Activated CD8-positive, alpha-beta T cell treated with anti-CD3 and anti-CD28 coated beads for 36 hours (primary cell): ENCODE results near the gene IGF2BP1. TPM values are rescaled to one million over a fixed set of nuclear protein-coding genes. Genes with fewer than 3 reads are reported as not detected.

ENCODE experiments used
- ATAC-seq: fragments of 200-7000 bp; cut with Tn5 transposase; one replicate; pipeline ENCODE4 v1.10.0; 2021; ENCODE audit warnings: mild to moderate bottlenecking, moderate library complexity
- CTCF ChIA-PET: fragments of 350-600 bp; sonication (Branson Sonifier 250); formaldehyde crosslinking; loops from one replicate; lab custom pipeline; 2021; ENCODE audit warnings: antibody characterized with exemption; lab: Charles Lee
- POLR2A ChIA-PET: fragments of 350-600 bp; sonication (Branson Sonifier 250); formaldehyde crosslinking; loops from one replicate; lab custom pipeline; 2021; ENCODE audit warnings: antibody characterized with exemption; lab: Charles Lee
- DNase-seq: peaks from one replicate; pipeline ENCODE4 v3.0.0-alpha.2; 2020
- H3K27ac Mint-ChIP-seq: one replicate; pipeline ENCODE4 v1.8.0; 2021; ENCODE audit warnings: mild to moderate bottlenecking, mixed read lengths
- H3K27me3 Mint-ChIP-seq: one replicate; pipeline ENCODE4 v1.8.0; 2021; ENCODE audit warnings: mixed read lengths
- H3K36me3 Mint-ChIP-seq: one replicate; pipeline ENCODE4 v1.8.0; 2021; ENCODE audit warnings: low read depth, mixed read lengths
- H3K4me1 Mint-ChIP-seq: one replicate; pipeline ENCODE4 v1.8.0; 2021; ENCODE audit warnings: low read depth, mixed read lengths
- H3K4me3 Mint-ChIP-seq: one replicate; pipeline ENCODE4 v1.8.0; 2021; ENCODE audit warnings: mild to moderate bottlenecking, moderate library complexity, mixed read lengths
- H3K9me3 Mint-ChIP-seq: one replicate; pipeline ENCODE4 v1.8.0; 2021; ENCODE audit warnings: mixed read lengths
- intact Hi-C: fragments of 100-400 bp; cut with micrococcal nuclease; formaldehyde crosslinking; loops from one replicate; pipeline ENCODE4 v1.10.0; 2022
- total RNA-seq, 2 experiments: library from RNA; stranded (reverse); gene quantifications; one replicate each; pipeline ENCODE4 v1.2.3, GENCODE V29; 2021
- TF ChIP-seq, protein P1 (sequence below): fragments of 200-600 bp; IDR thresholded peaks from one replicate; pipeline ENCODE4 v1.8.0; 2022; ENCODE audit warnings: antibody characterized with exemption, mild to moderate bottlenecking

IGF2BP1 gene
- under 1 TPM; 0.18 to 0.51 TPM for total RNA-seq

DNA sequence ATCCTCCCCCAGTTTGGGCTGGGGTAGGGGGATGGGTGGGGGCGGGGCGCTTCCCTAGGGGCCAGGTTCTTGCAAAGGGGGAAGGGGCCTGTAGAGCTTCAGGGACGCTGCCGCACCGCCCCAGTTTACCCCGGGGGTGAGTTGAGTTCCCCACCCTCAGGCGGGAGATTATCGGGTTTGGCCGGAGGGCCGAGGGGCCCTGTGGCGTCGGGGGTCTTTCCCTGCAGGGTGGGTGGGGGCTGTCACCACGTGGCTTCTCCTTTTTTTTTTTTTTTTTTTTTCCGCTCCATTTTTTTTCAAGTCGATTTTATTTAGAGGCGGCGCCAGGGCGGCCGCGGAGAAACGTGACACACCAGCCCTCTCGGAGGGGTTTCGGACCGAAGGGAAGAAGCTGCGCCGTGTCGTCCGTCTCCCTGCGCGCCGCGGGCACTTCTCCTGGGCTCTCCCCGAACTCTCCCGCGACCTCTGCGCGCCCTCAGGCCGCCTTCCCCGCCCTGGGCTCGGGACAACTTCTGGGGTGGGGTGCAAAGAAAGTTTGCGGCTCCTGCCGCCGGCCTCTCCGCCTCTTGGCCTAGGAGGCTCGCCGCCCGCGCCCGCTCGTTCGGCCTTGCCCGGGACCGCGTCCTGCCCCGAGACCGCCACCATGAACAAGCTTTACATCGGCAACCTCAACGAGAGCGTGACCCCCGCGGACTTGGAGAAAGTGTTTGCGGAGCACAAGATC is at the start of gene IGF2BP1:
TSS of gene IGF2BP1 (plus strand) at position 283 of the 724 bp plus-strand sequence. CDS start at position 644, 361 bp downstream.
- peak within 1 kb of the TSS; percentile 61 for H3K4me3 Mint-ChIP-seq
- peaks cover 13% of the 10 kb centered on the region for H3K4me1 Mint-ChIP-seq
- peak; percentile 48 for ATAC-seq
- intact Hi-C loops: no loop called here
- DNase-seq: peak; percentile 40
- H3K27me3 Mint-ChIP-seq: peaks cover 71% of the 10 kb centered on the region
- peaks cover 2% of the 10 kb centered on the region for H3K36me3 Mint-ChIP-seq
- TF ChIP-seq, protein P1, sequence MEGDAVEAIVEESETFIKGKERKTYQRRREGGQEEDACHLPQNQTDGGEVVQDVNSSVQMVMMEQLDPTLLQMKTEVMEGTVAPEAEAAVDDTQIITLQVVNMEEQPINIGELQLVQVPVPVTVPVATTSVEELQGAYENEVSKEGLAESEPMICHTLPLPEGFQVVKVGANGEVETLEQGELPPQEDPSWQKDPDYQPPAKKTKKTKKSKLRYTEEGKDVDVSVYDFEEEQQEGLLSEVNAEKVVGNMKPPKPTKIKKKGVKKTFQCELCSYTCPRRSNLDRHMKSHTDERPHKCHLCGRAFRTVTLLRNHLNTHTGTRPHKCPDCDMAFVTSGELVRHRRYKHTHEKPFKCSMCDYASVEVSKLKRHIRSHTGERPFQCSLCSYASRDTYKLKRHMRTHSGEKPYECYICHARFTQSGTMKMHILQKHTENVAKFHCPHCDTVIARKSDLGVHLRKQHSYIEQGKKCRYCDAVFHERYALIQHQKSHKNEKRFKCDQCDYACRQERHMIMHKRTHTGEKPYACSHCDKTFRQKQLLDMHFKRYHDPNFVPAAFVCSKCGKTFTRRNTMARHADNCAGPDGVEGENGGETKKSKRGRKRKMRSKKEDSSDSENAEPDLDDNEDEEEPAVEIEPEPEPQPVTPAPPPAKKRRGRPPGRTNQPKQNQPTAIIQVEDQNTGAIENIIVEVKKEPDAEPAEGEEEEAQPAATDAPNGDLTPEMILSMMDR: no peak
- no peak within 1 kb of the TSS for H3K27ac Mint-ChIP-seq
- POLR2A ChIA-PET: interaction anchor here (1.0 to 1.1 kb wide), 3 partner anchors 9 to 89 kb away, joined by 3 to 5 read pairs (median 3); partner anchors contain the start of gene UBE2Z
- CTCF ChIA-PET: no interaction called here
- H3K9me3 Mint-ChIP-seq: no peaks in the 10 kb centered on the region

DNA sequence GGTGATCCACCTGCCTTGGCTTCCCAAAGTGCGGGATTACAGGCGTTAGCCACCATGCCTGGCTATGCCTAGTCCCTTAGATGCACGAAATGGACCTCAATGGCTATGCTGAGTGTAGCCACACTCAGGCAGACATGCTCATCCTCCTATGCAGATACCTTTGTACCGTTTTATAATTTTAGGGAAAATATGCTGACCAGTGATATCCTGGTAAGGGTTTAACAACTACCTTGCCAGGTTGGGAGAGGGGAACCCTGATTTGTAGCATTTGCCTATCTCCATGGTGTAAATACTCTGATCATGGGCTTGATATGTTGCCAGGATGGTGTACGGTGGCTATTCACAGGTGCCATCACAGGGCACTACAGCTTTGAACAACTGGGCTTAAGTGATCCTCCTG is 45.6 kb upstream of the IGF2BP1 start:
- Mint-ChIP-seq H3K27ac (no peak overlapping the region), H3K9me3 (peaks cover 1% of the 10 kb centered on the region), H3K27me3 (peaks cover 8% of the 10 kb centered on the region), H3K4me1 (peaks cover 3% of the 10 kb centered on the region), H3K36me3 (no peaks in the 10 kb centered on the region), H3K4me3 (no peak overlapping the region)
- ChIA-PET POLR2A (interaction anchor here (0.9 kb wide), 1 partner anchor 258 kb away, joined by 3 read pairs; the partner anchor contains the start of genes ABI3 and GNGT2), CTCF (no interaction called here)
- ATAC-seq: no peak
- TF ChIP-seq, protein P1: no peak
- intact Hi-C loops: no loop called here
- DNase-seq: no peak

DNA sequence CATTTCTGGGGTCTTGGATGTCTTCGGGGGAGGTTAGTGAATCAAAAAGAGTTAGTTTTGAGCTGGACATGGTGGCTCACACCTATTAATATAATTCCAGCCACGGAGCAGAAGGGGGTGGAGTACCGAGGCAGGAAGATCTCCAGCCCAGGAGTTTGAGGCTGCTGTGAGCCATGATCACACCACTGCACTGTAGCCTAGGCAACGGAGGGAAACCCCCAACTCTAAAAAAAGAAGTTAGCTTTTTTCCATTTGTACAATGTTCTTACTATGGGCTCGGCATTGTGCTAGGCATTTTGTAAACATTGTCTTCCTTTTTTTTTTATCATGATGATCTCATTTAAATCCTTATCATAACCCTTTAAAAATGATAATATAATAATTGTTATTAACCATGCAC is 44.3 kb upstream of the IGF2BP1 start:
- peak; percentile 51 for ATAC-seq
- no peak overlapping the region for H3K27ac Mint-ChIP-seq
- H3K36me3 Mint-ChIP-seq: no peaks in the 10 kb centered on the region
- ChIA-PET POLR2A (interaction anchor here (1.0 to 1.2 kb wide), 2 partner anchors 8 to 20 kb away, joined by 3 to 4 read pairs; partner anchors contain the start of gene SNF8), CTCF (interaction anchor here (0.8 to 1.9 kb wide), 3 partner anchors 74 to 455 kb away, joined by 3 to 14 read pairs (median 4); no protein-coding TSS in a partner anchor)
- TF ChIP-seq, protein P1: no peak
- H3K27me3 Mint-ChIP-seq: peaks cover 9% of the 10 kb centered on the region
- intact Hi-C loops: no loop called here
- H3K4me3 Mint-ChIP-seq: no peak overlapping the region
- peaks cover under 1% of the 10 kb centered on the region for H3K9me3 Mint-ChIP-seq
- peaks cover 3% of the 10 kb centered on the region for H3K4me1 Mint-ChIP-seq
- DNase-seq: peak; percentile 47

DNA sequence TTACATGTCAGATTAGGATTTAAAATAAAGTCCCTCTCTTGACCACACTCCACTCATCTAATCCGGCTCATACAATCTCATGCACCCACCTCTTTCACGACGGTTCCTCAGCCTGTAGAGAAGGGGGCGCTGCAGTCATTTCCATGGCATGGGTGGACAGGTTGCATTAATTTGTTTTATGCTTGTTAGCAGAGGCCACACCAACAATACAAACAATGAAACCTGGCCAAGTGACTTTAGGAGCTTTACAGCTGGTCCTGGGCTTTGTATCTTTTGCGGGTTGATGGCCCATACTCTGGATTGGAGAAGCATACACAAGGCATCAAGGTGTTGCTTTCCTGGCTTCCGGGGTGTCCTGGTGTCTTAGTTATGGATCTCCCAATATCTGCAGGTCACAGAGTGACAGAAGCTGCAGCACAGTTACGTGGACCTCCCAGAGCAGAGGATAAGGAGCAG is 42.9 kb upstream of the IGF2BP1 start:
- Mint-ChIP-seq H3K4me3 (no peak overlapping the region), H3K36me3 (no peaks in the 10 kb centered on the region), H3K27me3 (peaks cover 14% of the 10 kb centered on the region), H3K4me1 (peaks cover 3% of the 10 kb centered on the region), H3K9me3 (no peaks in the 10 kb centered on the region), H3K27ac (no peak overlapping the region)
- peak; percentile 62 for ATAC-seq
- ChIA-PET POLR2A (no interaction called here), CTCF (interaction anchor here (1.2 kb wide), 1 partner anchor 78 kb away, joined by 6 read pairs; no protein-coding TSS in a partner anchor)
- intact Hi-C loops: no loop called here
- TF ChIP-seq, protein P1: no peak
- peak; percentile 38 for DNase-seq
